Stimulated activated CD8-positive, alpha-beta memory T cell treated with anti-CD3 and anti-CD28 coated beads, Interleukin-4, amount 100 ng/mL, for 48 hours (primary cell): Measurements from ENCODE around the gene PLA2G4E.

Experiments used
- DNase-seq: peaks from one replicate; pipeline ENCODE4 v3.0.0-alpha.2; 2020

The PLA2G4E gene

DNA sequence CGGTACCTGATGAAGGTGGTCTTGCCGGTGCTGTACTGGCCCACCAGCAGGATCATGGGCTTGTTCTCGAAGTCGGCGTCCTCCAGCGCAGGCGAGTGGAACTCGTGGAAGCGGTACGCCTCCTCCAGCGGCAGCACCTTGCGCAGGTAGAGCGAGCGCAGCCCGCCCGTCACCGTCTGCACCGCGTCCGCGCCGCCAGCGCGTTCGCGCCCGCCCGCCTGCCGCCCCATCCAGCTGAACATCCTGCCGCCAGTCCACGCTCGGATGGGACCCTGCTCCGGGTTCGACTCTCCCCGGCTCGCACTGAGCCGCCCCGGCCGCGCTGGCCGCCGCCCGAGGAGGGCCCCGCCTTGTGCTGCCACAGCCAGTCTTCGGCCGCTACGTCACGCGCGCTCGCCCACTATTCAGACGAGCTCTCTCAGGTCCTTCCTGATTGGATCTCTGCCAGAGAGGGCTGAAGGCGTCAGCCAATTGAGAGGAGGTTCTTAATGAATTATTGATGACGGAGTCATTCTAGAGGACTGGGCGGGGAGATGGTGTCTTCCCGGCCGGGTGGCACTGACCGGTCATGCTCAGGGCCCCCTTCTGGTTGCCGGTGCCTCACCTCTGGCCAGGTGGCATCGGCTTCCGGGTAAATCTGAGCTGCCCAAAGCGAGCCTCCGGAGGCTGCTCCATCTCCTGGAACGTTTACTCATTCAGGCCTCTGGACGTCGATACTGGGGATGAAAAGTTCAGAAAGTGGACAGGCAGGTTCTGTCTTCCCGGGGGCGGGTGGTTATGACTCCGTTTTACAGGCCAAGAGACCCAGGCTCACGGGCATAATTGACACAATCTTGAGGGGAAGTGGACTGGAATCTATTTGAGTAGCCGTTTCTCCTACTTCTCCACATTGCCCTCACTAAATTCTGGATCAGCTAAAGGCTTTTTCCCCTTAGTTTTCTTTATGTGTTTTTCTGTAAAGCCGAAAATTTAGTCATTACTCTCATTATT lies 48.3 kb downstream of the PLA2G4E start, which contains the start of gene EHD4:
Gene EHD4, minus strand, starts transcription at position 305 of the 990 bp plus-strand sequence. Its CDS starts 63 bp downstream, at position 242.
- DNase-seq, result peak; percentile 96

DNA sequence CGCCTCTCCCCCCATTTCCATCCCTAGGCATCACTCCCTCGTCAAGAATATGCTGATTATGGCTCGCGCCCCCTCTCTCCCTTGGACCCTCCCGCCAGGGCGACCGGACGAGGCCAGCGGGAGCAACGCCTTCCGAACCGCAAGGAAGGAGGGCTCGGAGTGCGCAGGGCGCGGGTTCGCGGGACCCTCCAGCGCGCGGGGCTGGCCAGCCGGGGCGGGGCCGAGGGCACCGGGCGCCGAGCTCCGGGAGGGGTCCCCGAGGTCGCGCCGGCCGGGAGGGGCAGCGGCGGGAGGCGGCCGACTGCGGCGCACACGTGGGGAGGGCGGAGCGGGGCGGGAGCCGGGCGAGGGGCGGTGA lies 49.0 kb downstream of the PLA2G4E start:
- DNase-seq, result no peak

DNA sequence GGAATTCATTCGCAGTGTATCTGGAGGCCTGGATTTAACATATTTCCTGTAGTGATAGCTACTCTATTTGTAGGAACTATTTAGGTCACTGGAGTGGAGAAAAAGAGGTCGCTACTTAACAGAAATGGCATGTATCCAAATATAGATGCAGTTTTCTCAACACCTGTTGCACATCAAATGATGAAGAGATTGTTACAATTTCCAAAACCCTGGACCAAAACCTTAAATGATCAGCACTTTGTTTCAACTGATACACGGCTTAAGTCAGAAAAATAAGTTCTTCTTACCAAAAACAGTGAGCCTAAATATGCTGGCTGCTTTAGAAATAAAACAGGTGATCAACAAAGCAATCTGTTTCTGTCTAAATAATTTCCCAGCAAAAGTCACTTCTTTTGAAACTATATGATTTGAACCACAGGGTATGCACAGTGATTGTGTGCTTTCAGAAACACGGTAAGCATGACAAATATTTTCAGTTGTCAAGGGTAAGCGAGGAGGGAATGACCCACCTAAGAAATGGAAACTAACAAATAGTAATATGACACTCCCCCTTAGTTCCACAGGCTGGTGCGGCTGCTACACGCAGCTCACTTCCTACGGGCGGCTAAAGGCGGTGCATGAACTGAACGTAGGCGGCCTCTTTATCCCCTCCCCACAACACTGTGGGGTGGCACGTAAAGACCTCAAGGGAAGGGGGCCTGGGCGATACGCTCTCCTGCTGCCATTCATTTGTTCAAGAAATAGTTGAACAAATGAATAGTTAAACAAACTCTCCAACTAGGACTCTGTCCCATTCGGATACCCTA lies 49.5 kb downstream of the PLA2G4E start:
- DNase-seq, result peak; percentile 82

DNA sequence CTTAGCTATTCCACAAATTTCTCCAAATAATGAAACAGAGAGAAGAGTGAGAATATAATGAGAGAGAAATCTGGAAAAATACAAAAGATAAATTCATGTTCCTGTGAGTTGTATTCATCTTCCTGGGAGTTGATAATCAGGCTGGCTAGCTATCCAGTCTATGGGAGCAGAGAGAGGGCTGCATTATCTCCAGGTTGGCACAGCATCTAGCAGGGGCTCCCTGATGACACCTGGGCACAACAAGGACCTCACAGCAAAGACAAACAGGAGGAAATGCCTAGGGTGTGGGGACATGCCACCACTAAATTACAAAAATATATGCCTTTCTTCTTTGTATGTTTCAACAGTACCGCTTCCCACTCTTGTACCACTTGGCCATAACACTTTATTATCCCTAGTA lies 50.4 kb downstream of the PLA2G4E start:
- DNase-seq, result peak; percentile 22

GRCh38 chr15:41969851-41970431 lies 50.9 kb downstream of the PLA2G4E start:
- DNase-seq, result peak; percentile 40

DNA sequence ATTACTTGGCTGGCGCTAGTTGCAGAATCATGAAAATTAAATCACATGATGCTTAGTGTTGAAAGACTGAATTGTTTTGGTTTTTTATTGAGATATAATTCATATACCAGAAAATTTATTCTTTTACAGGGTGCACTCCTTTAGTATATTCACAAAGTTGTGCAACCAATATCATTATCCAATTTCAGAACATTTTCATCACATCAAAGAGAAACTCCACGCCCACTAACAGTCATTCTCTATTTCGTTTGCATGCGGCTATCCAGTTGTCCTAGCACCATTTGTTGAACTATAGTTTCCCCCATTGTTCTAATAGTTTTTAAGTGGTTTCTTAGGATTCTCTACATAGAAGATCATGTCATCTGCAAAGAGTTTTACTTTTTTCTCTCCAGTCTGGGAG lies 52.1 kb downstream of the PLA2G4E start:
- peak; percentile 7 for DNase-seq

DNA sequence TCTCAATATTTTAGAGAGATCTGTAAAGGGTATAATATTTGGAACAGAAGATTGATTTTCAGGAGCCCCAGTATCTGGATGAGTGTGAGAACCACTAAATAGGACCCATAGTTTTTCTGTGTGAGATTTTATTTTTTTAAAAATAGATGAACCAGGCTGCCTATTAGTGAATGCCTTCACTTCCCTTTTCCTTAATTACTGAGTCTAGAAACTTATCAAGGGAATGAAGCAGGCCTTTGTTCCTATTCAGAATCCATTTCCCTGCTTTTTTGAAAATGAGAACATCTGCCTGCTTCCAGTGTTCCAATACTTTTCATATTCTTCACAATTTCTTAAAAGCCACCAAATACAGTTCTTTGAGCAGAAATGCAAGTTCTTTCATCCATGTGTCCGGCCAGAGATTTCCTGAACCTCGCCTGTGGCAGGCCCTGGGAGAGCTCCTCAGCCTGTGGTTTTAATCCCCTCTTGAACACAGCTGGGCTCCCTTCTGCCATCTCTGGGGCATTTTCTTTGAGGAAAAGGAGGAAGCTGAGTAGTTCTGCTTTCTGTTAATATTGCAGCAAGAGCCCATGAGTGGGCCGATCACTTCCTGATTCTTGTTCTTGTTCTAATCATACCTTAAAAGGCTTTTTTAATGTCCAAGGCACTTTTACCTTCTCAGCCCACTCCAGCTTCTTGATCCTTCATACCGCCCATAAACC lies 53.2 kb downstream of the PLA2G4E start:
- peak; percentile 19 for DNase-seq

- DNase-seq, result peak; percentile 18
Observed at GRCh38 chr15:41966920-41967465, 53.8 kb downstream of the PLA2G4E start.

DNA sequence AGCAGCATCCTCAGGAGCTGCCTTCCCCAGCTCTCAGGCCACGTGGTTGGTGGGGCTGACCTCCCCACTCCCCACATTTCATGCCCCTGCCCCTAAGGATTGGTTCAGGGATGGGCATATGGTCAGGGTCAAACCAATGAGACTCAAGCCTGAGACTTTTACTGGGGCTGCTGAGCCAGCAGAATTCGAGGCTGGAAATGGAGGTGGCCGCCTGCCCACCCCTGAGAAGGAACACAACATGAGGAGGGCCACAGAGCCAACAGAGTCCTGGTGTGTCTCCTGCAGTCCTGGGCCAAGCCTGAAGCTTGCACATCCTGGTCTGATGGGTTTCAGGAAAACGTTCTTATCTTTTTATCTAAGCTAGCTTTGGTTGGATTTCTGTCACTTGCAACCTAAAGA lies 54.4 kb downstream of the PLA2G4E start:
- peak; percentile 9 for DNase-seq

- peak; percentile 22 for DNase-seq
Observed at GRCh38 chr15:41965441-41966413, 55.1 kb downstream of the PLA2G4E start.

DNA sequence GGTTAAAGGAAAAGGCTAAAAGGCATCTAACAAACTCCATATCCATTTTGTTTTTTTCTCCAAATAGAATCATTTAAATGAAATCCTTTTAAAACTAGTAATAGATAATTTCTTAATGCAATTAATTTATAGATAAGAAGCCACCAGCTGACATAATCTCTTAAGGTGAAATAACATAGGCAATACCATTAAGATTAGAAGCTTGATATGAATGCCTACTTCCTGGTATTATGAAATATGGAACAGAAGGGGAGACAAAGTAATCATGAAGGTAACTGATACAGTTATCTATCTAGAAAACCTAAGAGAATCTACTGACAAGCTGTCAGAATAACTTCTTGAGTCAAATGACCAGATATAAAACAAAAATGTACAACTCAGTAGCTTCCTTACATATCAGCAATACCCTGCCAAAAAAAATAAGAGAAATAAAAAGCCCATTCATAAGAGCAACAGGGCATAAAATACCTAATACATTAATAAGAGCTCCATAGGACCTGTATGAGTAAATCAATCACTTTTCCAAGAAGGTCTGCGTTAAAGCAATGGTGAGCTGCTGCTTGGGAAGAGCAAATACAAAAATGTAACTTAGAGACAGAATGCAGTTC lies 59.1 kb downstream of the PLA2G4E start:
- DNase-seq, result no peak

DNA sequence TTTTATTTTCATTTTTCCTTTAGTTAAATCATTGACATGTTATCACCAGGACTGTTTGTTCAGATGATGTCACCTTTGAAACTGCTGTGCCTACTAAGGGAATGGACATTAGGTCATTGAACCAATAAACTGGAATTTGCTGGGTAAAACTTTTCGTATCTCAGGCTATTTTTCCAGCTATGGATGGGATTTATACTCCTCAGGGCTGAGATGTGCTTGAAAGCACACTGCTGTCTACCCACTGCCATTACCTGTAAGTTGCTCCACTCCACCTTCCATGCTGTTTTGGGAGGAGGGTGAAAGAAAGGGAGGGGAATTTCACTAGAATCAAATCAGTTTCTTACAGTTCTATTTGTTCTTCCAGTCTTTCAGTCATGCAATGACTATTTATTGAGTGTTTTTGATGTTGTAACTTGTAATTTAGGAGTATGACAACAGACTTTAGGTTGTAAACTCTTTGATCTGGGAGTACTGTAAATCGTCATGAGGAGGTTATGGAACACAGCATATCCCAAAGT lies 59.8 kb downstream of the PLA2G4E start:
- DNase-seq, result peak; percentile 3

GRCh38 chr15:41958002-41958420 lies 62.8 kb downstream of the PLA2G4E start:
- peak; percentile 14 for DNase-seq

DNA sequence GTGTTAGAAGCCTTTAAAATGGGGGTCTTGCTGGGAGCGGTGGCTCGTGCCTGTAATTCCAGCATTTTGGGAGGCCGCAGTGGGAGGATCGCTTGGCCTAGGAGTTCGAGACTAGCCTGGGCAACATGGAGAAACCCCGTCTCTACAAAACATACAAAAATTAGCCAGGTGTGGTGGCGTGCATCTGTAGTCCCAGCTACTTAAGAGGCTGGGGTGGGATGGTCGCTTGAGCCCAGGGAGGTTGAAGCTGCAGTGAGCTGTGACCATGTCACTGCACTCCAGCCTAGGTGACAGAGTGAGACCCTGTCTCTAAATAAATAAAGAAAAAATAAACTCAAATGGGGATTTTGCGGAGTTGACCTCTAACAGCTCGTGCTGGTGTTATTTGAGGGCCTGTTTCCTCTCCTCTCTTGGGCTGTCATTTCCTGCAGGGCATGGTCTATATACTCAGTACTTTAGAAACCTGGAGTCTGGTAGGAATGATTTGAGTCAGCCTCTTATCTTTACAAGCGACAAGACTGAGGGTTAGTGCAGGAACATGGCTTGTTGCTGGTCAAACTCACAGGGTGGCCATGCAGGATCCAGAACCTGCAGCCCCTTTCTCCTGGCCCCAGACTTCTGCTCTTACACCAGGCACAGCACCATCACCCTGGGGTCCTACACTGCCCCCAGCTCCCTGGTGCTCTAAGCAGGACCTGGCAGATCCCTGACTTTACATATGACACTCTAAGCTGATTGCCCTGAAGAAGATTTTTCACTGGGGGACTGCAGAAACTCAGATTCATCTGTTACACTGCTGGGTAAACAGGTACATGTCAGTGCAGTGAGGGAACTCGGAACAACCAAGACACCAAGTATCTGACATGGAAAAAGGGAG lies 63.6 kb downstream of the PLA2G4E start:
- peak; percentile 21 for DNase-seq

DNA sequence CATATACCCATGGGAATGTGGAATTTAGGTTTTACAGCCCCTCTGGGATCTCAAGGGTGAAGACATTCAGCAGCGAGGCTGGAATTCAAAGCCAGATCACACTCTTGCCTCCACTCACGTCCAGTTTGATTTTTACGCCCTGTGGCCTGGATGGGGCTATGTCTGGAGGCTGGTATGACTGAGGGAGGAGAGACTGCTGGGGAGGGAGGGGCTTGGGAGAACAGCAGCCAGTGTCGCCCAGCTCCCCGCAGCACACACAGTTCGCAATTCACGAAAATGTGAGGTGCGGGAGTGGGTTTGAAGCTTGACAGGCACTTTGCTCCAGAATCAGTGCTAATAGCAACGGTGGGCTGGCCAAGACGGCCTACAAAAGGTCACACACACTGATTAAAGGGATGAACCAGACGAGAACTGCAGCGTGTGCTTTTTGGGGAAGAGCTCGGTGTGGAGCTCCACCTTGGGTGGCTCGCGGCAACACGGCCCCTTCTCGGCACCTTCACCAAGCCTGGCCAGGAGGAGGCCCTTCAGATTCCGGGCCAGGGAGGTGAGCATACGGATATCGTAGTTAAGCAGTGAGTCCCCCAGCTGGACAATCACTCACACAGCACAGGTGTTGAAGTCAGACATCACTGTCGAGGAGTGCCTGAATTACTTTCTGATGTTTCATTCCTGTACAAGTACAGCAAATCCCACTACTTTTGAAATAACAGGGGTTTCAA lies 64.9 kb downstream of the PLA2G4E start:
- DNase-seq, result peak; percentile 3

- peak; percentile 14 for DNase-seq
Observed at GRCh38 chr15:41955100-41955499, 65.7 kb downstream of the PLA2G4E start.

- DNase-seq, result peak; percentile 7
Observed at GRCh38 chr15:41954036-41954435, 66.8 kb downstream of the PLA2G4E start.

DNA sequence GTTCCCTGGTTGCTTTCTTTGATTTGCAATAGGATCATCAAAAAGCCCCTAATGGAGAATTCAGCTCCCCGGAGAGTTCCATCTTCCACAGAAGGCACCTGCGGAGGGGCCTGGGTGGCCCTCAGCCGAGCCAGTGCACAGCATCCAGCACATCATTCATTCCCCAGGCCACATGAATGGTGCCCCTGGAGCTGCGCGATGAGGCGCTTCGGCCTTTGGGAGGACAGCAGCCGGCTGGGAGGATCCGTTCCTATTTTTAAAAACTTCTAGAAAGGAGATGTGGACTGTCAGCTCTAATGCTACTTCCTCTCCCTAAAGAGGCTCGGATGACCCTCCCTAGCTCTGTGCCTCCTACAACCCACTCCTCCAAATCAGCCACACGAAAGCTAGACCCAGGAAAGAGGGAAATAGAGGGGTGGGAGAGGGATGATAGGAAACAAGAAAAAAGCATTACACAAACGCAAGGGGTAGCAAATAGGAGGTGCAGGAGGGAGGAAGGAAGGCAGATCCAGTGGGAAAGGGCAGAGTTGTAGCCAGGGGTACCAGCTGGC lies 68.8 kb downstream of the PLA2G4E start:
- no peak for DNase-seq
